GM12878 (cell line): ENCODE results near the gene MITF.
A peak's percentile ranks its signal among the peaks of the same experiment; 100 is the strongest.

ENCODE experiments used
- CHD1 ChIP-seq: IDR thresholded peaks from 2 replicates; pipeline ENCODE4 v1.6.1; 2012; ENCODE audit warnings: low read depth, low read length, improper control_type of control experiment
- CREB1 ChIP-seq: IDR thresholded peaks from 2 replicates; pipeline ENCODE4 v1.6.1; 2012; ENCODE audit warnings: low read depth, mild to moderate bottlenecking, inconsistent platforms
- LARP7 ChIP-seq: fragments of 450-650 bp; IDR thresholded peaks from 2 replicates; pipeline ENCODE4 v1.6.1; 2017; ENCODE audit warnings: mild to moderate bottlenecking
- RFX5 ChIP-seq: IDR thresholded peaks from 2 replicates; pipeline ENCODE4 v1.6.1; 2011; ENCODE audit warnings: low read depth, low read length, improper control_type of control experiment
- SP1 ChIP-seq: IDR thresholded peaks from one replicate; pipeline ENCODE4 v1.6.1; 2011; ENCODE audit warnings: low read depth, low read length
- SPI1 ChIP-seq: IDR thresholded peaks from 2 replicates; pipeline ENCODE4 v1.6.1; 2011; ENCODE audit warnings: low read depth, mild to moderate bottlenecking, low read length, moderate library complexity, borderline replicate concordance; ENCODE audit not compliant: insufficient read depth
- ZNF217 ChIP-seq: fragments of 450-650 bp; IDR thresholded peaks from 2 replicates; pipeline ENCODE4 v1.6.1; 2017; ENCODE audit warnings: antibody characterized with exemption, mild to moderate bottlenecking
- TF ChIP-seq, protein P1 (sequence below), 3 experiments: IDR thresholded peaks in 2 of 3; conservative IDR thresholded peaks in 1 of 3; 2 replicates each; pipeline ENCODE4 v1.5.1; 2011; ENCODE audit warnings: low read depth in 3 of 3, low read length in 3 of 3, mild to moderate bottlenecking in 3 of 3, control low read depth in 2 of 3, moderate library complexity in 2 of 3, inconsistent platforms in 1 of 3, mixed read lengths in 1 of 3; ENCODE audit not compliant: control insufficient read depth in 2 of 3, insufficient read depth in 1 of 3; ENCODE audit errors: extremely low read depth in 1 of 3

DNA sequence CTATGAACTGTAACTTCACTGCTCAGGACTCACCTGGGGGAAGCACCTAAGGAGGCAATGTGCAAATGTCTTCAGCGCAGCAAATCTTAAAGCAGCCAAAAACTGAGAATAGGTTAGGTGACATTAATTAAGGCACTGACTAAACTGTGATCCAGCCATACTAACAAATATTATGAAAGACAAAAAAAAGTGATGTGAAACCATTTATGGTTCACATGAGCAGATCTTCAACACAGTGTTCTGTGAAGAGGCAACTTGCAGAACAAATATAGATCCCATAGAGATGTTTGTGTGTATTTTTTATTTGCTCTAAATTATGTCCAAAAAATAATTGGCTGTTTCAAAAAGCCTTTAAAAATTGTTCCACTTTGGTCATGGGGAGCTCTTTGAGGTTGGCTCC is 24.1 kb upstream of the MITF start:
- TF ChIP-seq, protein P1, sequence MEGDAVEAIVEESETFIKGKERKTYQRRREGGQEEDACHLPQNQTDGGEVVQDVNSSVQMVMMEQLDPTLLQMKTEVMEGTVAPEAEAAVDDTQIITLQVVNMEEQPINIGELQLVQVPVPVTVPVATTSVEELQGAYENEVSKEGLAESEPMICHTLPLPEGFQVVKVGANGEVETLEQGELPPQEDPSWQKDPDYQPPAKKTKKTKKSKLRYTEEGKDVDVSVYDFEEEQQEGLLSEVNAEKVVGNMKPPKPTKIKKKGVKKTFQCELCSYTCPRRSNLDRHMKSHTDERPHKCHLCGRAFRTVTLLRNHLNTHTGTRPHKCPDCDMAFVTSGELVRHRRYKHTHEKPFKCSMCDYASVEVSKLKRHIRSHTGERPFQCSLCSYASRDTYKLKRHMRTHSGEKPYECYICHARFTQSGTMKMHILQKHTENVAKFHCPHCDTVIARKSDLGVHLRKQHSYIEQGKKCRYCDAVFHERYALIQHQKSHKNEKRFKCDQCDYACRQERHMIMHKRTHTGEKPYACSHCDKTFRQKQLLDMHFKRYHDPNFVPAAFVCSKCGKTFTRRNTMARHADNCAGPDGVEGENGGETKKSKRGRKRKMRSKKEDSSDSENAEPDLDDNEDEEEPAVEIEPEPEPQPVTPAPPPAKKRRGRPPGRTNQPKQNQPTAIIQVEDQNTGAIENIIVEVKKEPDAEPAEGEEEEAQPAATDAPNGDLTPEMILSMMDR (IDR thresholded peaks at IDR 0.05 in 2 of 3, conservative IDR thresholded peaks at IDR 0.05 in 1 of 3; ENCODE audit: control insufficient read depth in 2 of 3, extremely low read depth in 1 of 3, insufficient read depth in 1 of 3, low read depth in 3 of 3, low read length in 3 of 3): no peak
- TF ChIP-seq CHD1 (no peak), SP1 (no peak), LARP7 (no peak), CREB1 (no peak), RFX5 (no peak), SPI1 (peak; percentile 47; the same call in 1 of the 2 replicates), ZNF217 (no peak)
